ENCODE data around the gene C11orf58.

The C11orf58 gene

GRCh38 chr11:16786131-16786530, 47.7 kb downstream of the C11orf58 start:
- no peak for FAIRE-seq

- no peak for FAIRE-seq
Observed at GRCh38 chr11:16787035-16787742, 48.7 kb downstream of the C11orf58 start.

- FAIRE-seq: no peak
Observed at GRCh38 chr11:16788141-16789062, 50.0 kb downstream of the C11orf58 start.

DNA sequence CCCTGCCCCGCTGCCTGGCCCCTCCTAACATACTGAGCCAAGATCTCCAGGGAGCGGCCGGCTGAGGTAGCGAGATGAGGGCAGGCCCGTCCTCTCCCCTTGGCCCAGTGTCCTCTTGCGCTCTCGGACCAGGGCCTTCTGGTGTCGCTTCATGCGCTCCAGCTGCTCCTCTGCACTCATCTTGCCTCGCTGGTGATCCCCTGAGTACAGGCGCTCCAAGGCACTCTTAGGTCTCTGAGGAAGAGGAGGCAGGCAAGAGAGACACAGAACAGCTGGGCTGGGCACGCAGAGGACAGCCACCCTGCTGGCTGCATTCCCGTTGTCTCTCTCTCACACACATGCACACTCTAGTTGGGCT, 50.6 kb downstream of the C11orf58 start:
- no peak for FAIRE-seq

- FAIRE-seq: no peak
Observed at GRCh38 chr11:16789560-16790485, 51.4 kb downstream of the C11orf58 start.

- no peak for FAIRE-seq
Observed at GRCh38 chr11:16790486-16791190, 52.2 kb downstream of the C11orf58 start.

DNA sequence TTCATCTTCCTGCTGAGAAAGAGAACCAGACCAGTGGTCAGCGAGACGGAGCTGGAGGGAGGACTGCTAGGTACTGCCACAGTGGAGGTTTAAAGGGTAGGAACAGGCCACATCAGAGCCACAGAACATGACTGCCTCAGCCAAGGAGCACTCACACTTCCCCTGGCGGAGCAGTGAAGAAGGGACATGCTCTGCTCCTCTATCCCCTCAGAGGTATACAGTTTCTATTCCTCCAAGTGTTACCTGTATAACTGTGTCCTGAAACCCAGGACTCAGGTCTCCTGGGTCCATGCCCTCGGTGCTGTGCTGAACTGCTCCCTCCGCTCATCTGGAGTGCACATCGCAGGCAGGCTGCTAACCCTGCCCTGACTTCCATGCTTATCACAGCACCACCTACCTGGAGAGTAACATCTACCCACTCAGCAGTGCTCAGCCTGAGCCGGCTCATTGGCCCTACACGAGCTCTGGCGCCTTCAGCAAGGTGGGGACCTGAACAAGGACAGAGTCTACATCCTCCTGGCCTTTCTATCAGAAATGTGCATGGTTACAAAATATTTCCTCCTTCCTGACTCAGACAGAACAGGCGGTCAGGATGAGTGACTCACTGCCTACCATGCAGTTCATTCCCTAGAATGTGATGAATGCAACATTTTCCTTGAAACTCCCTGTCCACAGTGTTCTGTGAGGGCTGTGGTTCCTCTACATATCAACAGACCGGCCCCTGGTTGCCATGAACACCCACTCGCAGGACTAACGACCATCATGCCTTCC, 52.9 kb downstream of the C11orf58 start:
- FAIRE-seq: no peak

DNA sequence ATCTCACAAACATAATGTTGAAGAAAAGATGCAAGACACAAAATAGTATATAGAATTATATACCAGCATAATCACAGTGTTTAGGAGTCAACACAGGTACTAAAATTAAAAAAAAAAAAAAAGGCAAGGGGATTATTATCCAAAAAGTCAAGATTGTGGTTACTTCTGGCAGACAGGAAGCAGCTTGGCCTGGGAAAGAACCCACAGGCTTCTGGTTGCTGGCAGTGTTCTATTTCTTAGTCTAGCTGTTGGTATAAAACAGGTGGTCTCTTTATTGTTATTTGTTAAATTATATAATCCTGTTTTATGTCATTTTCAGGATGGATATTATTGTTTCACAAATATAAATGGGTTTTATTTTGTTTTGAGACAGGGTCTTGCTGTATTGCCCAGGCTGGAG, 54.0 kb downstream of the C11orf58 start:
- no peak for FAIRE-seq

DNA sequence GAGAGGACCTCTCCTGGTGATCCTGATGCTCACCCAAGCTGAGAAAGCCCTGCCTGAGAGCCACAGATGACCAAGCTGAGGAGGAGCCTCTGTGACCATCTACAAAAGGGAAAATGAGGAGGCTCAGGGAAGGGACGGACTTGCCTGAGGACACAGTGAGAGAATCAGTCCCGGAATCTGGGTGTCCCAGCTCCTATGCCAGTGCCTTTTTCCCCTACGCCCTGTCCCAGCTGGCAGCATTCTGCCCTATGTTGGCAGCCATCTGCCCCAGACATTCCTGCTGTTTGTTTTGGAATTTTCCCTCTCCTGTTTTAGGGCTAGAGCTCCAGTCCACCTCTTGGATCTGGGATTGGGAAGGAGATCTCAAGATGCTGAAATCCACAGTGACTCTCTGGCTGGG, 54.6 kb downstream of the C11orf58 start:
- FAIRE-seq: no peak

DNA sequence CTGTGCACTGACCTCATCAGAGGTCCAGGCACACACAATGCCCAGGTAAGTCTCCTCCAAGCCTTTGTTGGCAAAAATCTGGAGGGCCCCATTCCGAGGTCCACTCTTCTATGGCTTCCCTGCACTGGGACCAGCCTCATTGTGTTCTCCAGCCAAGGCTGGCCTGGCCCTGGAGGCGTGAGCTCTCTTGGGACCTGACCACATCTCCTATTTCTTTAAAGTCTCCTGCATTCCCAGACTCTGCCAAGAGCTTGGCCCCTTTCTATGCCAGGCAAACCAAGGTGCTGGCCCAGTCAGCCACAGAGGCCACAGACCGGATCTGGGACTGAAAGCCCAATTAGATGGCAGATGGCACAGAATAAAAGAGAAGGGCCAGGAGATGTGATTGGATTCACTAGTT, 55.1 kb downstream of the C11orf58 start:
- FAIRE-seq: no peak

DNA sequence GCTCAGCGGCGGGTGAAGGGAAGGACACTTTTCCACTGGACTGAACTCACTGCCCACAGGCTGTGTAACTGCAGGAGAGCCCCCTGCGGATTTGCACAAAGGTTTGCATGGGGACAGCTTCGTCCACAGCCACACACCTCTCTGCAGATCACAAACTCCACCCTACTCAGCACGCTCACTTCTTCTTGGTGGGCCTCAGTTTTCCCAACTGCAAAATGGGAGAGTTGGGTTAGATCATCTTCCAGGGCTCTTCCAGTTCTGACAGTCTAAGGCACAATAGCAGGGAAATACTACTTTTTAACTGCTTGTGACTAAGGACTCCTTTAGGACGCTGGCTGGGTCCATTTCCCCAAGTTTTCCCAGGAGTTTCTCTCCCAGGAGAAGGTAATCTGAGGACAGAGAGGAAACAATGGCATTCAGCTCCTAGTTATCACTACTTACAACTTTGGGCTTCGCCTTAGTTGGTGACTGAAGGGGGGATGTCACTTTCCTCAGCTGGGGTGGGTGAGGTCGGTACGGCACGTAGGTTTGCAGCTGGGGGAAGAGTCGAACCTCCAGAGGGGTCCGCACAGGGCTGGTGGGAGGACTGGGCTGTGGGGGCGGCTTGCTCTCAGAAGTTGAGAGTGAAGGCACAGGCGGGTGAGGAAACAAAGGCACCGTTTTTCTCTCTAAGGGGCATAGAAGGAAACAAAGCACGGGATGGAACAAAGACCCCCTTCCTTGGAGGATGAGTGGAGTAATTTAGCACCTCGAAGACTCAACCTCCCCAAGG, 55.8 kb downstream of the C11orf58 start:
- no peak for FAIRE-seq

- no peak for FAIRE-seq
Observed at GRCh38 chr11:16795146-16795545, 56.7 kb downstream of the C11orf58 start.

DNA sequence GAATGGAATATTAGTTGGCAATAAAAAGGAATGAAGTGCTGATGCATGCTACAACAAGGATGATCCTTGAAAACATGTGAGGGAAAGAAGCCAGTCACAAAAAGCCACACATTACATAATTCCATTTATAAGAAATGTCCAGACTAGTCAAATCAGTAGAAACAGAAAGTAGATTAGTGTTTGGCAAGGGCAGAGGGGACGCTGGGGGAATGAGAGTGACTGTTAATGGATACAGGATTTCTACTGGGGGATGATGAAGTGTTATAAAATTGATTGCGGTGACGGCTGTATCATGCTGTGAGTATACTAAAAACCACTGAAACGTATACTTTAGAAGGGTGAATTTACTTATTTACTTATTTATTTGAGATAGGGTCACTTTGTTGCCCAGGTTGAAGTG, 57.9 kb downstream of the C11orf58 start:
- FAIRE-seq: no peak

DNA sequence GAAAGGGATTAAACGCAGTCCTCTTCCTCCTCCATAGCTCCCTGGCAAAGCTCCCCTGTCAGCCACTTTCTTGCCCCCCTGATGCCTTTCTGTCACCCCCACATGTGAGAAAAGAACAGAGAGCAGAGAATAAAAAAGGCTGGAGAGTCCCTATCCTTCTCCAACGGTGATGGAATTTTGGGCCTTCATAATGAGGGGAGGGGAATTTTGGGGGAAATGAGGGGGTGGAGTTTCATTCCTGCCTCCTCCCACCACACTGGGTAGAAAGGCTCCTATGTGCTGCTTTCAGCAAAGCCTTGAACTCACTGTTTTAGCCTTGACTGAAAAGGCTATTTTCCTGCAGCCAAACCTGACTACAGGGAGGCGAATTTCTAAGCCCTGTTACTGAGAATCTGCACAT, 59.3 kb downstream of the C11orf58 start:
- no peak for FAIRE-seq

GRCh38 chr11:16799221-16799620, 60.8 kb downstream of the C11orf58 start:
- no peak for FAIRE-seq

GRCh38 chr11:16799890-16800289, 61.4 kb downstream of the C11orf58 start:
- no peak for FAIRE-seq

DNA sequence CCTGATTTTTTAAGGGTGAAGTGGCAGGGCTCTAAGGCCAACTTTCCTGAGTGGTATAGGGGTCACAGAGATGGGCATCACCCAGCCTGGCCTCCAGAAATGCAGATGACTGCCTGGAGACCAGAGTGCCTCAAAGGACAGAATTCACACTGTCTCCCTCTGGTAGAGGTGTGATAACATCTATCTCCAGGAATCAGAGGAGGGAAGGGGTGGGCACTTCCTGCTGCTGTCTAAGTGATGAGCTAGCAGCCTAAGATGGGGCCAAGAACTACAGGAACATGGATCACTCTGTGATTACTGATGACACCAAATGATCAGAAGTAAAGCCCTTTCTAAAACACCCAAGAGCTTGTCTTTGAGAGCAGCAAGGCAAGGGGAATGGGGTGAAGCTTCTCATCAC, 61.9 kb downstream of the C11orf58 start:
- FAIRE-seq: no peak

DNA sequence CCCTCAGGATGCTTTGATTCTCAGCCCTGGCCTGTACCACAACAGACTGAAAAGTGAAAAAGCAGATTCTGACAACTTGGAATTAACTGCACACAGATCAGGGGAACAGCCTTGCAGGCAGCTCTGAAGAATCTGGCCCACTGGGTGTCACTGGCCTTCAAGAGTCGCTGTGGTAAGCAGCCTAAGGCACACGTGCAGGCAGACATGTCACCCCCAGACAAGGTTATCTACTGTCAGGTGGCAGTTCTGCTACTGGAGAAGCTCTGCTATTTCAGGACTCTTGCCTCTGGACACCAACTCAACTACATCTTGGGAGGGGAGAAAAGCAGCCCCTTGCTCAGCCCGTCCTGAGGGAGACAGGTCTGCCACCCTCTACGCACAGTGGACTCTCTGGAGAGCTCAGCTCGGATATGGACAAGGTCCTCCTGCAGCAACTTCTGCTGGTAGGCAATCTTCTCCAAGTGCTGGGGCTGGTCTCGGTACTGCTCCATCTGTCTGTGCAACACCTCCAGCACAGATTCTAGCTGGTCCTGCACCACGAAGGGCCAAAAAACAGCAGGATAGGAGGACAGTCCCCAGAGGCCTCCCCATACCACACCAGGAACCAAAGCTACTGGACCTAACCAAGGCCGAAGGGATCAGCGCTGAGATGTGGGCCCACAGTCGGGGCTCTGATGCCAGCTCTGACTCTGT, 63.0 kb downstream of the C11orf58 start:
- FAIRE-seq: no peak

DNA sequence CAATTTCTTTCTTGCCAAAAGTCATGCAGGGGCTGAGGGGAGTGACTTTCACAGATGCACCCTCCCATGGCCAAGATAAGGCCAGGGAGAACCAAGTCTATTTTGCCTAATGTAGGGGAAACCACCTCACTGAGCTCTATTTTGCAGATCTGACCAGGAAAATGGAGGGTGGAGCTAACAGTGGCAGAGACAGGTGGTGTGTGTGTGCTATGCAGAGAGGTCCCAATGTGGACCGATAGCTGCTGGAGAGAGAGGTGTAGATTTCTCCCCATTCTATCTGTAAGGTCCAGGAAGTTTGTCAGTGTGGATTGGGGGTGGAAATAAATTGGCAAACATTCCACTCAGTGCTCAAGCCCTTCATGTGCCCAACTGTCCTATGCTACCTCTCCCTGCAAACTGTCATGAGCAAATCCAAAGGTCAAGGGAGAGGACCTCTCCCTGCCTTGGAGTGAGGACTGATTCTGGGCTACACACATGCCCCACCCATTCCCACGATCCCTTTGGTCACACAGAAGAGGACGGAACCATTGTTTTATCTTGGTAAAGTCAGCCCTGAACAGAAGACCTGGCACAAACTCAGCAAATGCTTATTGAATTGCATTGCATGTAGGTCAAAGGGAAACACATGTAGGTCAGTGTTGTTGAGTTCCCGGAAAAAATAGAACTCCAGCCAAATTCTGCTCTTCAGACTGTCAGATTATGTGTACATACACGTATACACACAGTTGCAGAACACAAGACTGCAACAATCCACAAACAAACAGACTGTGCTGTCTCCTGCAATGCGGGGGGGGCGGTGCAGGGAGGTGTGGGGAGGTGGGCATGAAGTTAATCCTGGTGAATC, 65.9 kb downstream of the C11orf58 start:
- no peak for FAIRE-seq
